VCaP (cell line): Measurements from ENCODE around the gene TRPC6.
"Not testable (repeated sequence)": the region's sequence is repeated elsewhere in the genome, so short reads cannot be mapped to it uniquely, and the experiment has no call there.

ENCODE experiments used
- H3K27ac ChIP-seq: fragments of 450-650 bp; 2 replicates; pipeline ENCODE4 v1.5.1; 2017
- CTCF ChIP-seq: fragments of 450-650 bp; conservative IDR thresholded peaks from 2 replicates; pipeline ENCODE4 v1.5.1; 2017; ENCODE audit warnings: mild to moderate bottlenecking, moderate library complexity

The TRPC6 gene

GRCh38 chr11:101474666-101475065 lies 109.1 kb downstream of the TRPC6 start:
- no peak overlapping the region for H3K27ac ChIP-seq
- TF ChIP-seq CTCF: no peak

GRCh38 chr11:101470881-101471520 lies 112.8 kb downstream of the TRPC6 start:
- H3K27ac ChIP-seq: no peak overlapping the region
- no peak for TF ChIP-seq CTCF

- H3K27ac ChIP-seq: no peak overlapping the region
- TF ChIP-seq CTCF: no peak
Measured at GRCh38 chr11:101470419-101470818, 113.4 kb downstream of the TRPC6 start.

- TF ChIP-seq CTCF: no peak
- H3K27ac ChIP-seq: no peak overlapping the region
Measured at GRCh38 chr11:101466352-101466751, 117.5 kb downstream of the TRPC6 start.

- H3K27ac ChIP-seq: not testable (repeated sequence)
Measured at GRCh38 chr11:101464388-101464787, 119.4 kb downstream of the TRPC6 start.

GRCh38 chr11:101459020-101459419 lies 124.8 kb downstream of the TRPC6 start:
- no peak for TF ChIP-seq CTCF
- H3K27ac ChIP-seq: no peak overlapping the region

- TF ChIP-seq CTCF: no peak
- no peak overlapping the region for H3K27ac ChIP-seq
Measured at GRCh38 chr11:101458161-101458560, 125.6 kb downstream of the TRPC6 start.

- no peak overlapping the region for H3K27ac ChIP-seq
- peak; percentile 74 for TF ChIP-seq CTCF
Measured at GRCh38 chr11:101456812-101457211, 127.0 kb downstream of the TRPC6 start.
